A673 (cell line): ENCODE measurements around the gene NCAPH2. TPM values are rescaled to one million over a fixed set of nuclear protein-coding genes. Genes with fewer than 3 reads are reported as not detected.

ENCODE experiments used
- BruUV-seq: library from RNA; stranded (reverse); fragments of 400-500 nt; replicated peaks from 2 replicates; lab custom pipeline; 2021; lab: Mats Ljungman, UMichigan
- CTCF ChIA-PET: fragments of 300-600 bp; sonication (Branson Sonifier 250); formaldehyde crosslinking; loops from one replicate; lab custom pipeline; 2022; ENCODE audit warnings: antibody characterized with exemption; lab: Charles Lee
- POLR2A ChIA-PET: fragments of 300-600 bp; sonication (Branson Sonifier 250); formaldehyde crosslinking; loops from one replicate; lab custom pipeline; 2022; ENCODE audit warnings: antibody characterized with exemption; ENCODE audit not compliant: low non-redundant PET; lab: Charles Lee
- DNase-seq: peaks from one replicate; pipeline ENCODE4 v3.0.0-alpha.2; 2015; ENCODE audit warnings: low spot score
- H3K27ac ChIP-seq: fragments of 200-600 bp; sonication (generic); 2 replicates; pipeline ENCODE4 v1.5.1; 2016; ENCODE audit warnings: mixed run types, low read depth, mild to moderate bottlenecking, mixed read lengths, antibody characterized with exemption, low read length; ENCODE audit not compliant: poor library complexity, severe bottlenecking
- H3K27me3 ChIP-seq: fragments of 200-600 bp; sonication (generic); replicated peaks from 2 replicates; pipeline ENCODE4 v1.6.1; 2017; ENCODE audit warnings: mixed run types, low read depth, mild to moderate bottlenecking, mixed read lengths, antibody characterized with exemption, low read length; ENCODE audit not compliant: insufficient read depth, poor library complexity
- H3K36me3 ChIP-seq: fragments of 200-600 bp; sonication (generic); 2 replicates; pipeline ENCODE4 v1.6.1; 2016; ENCODE audit warnings: mixed run types, mild to moderate bottlenecking, mixed read lengths, antibody characterized with exemption, low read length; ENCODE audit not compliant: insufficient read depth, poor library complexity, severe bottlenecking
- H3K4me1 ChIP-seq: fragments of 200-600 bp; sonication (generic); 2 replicates; pipeline ENCODE4 v1.6.1; 2017; ENCODE audit warnings: mixed run types, mild to moderate bottlenecking, mixed read lengths, antibody characterized with exemption, low read length; ENCODE audit not compliant: insufficient read depth, poor library complexity, severe bottlenecking
- H3K4me3 ChIP-seq: fragments of 200-600 bp; sonication (generic); 2 replicates; pipeline ENCODE4 v1.5.1; 2016; ENCODE audit warnings: low read depth, mixed run types, mild to moderate bottlenecking, mixed read lengths, low read length; ENCODE audit not compliant: poor library complexity, severe bottlenecking
- H3K9me3 ChIP-seq: fragments of 200-600 bp; sonication (generic); 2 replicates; pipeline ENCODE4 v1.6.1; 2016; ENCODE audit warnings: mixed run types, low read depth, mild to moderate bottlenecking, mixed read lengths, antibody characterized with exemption, low read length; ENCODE audit not compliant: poor library complexity, severe bottlenecking
- CTCF ChIP-seq: fragments of 300-800, 200-600 bp; sonication (generic); conservative IDR thresholded peaks from 2 replicates; pipeline ENCODE4 v1.5.1; 2017; ENCODE audit warnings: low read depth, mild to moderate bottlenecking, antibody characterized with exemption, low read length, moderate library complexity, mixed read lengths
- EZH2 ChIP-seq: fragments of 200-600 bp; sonication (generic); IDR thresholded peaks from 2 replicates; pipeline ENCODE4 v1.6.1; 2017; ENCODE audit warnings: borderline replicate concordance, low read depth, mild to moderate bottlenecking, mixed read lengths, antibody characterized with exemption, low read length; ENCODE audit not compliant: poor library complexity, severe bottlenecking
- intact Hi-C: fragments of 100-400 bp; cut with micrococcal nuclease; formaldehyde crosslinking; loops from one replicate; pipeline ENCODE4 v1.10.0; 2022; ENCODE audit not compliant: unreplicated experiment
- total RNA-seq: library from RNA; stranded (reverse); gene quantifications from 2 replicates; pipeline ENCODE4 v1.2.3, GENCODE V29; 2021

The NCAPH2 gene
- total RNA-seq, 1 experiment from 2014 or later, result 135 TPM

- POLR2A ChIA-PET, result no interaction called here
- no TSS peak for BruUV-seq
- no peak overlapping the region for H3K27ac ChIP-seq
- H3K4me3 ChIP-seq, result no peak overlapping the region
- peaks cover 72% of the 10 kb centered on the region for H3K36me3 ChIP-seq
- TF ChIP-seq CTCF (no peak), EZH2 (no peak)
- H3K27me3 ChIP-seq, result no peaks in the 10 kb centered on the region
- no peaks in the 10 kb centered on the region for H3K9me3 ChIP-seq
- CTCF ChIA-PET, result no interaction called here
- DNase-seq, result no peak
- peaks cover 9% of the 10 kb centered on the region for H3K4me1 ChIP-seq
- intact Hi-C loops, result no loop called here
Observed at GRCh38 chr22:50520826-50521453, 12.9 kb downstream of the NCAPH2 start.

GRCh38 chr22:50521710-50522109, 13.7 kb downstream of the NCAPH2 start:
- POLR2A ChIA-PET, result no interaction called here
- no TSS peak for BruUV-seq
- DNase-seq, result no peak
- H3K27me3 ChIP-seq, result no peaks in the 10 kb centered on the region
- H3K36me3 ChIP-seq, result peaks cover 69% of the 10 kb centered on the region
- intact Hi-C loops, result no loop called here
- TF ChIP-seq CTCF (no peak), EZH2 (no peak)
- H3K27ac ChIP-seq, result no peak overlapping the region
- peaks cover 12% of the 10 kb centered on the region for H3K4me1 ChIP-seq
- CTCF ChIA-PET, result no interaction called here
- H3K4me3 ChIP-seq, result no peak overlapping the region
- no peaks in the 10 kb centered on the region for H3K9me3 ChIP-seq

- no peak overlapping the region for H3K4me3 ChIP-seq
- CTCF ChIA-PET, result no interaction called here
- intact Hi-C loops, result no loop called here
- DNase-seq, result no peak
- POLR2A ChIA-PET, result interaction anchor here (0.6 kb wide), 1 partner anchor 14 kb away, joined by 4 read pairs; the partner anchor contains the start of genes LMF2 and NCAPH2
- H3K36me3 ChIP-seq, result peaks cover 63% of the 10 kb centered on the region
- no peaks in the 10 kb centered on the region for H3K9me3 ChIP-seq
- no peaks in the 10 kb centered on the region for H3K27me3 ChIP-seq
- no peak overlapping the region for H3K27ac ChIP-seq
- no TSS peak for BruUV-seq
- peaks cover 14% of the 10 kb centered on the region for H3K4me1 ChIP-seq
- TF ChIP-seq CTCF (no peak), EZH2 (no peak)
Observed at GRCh38 chr22:50522208-50522805, 14.3 kb downstream of the NCAPH2 start.
